Fibroblast of lung (primary cell): ENCODE measurements around the gene CYTH4.

ENCODE experiments used
- EZH2 ChIP-seq: IDR thresholded peaks from 2 replicates; pipeline ENCODE4 v1.5.1; 2012; ENCODE audit warnings: low read length, control low read depth, mild to moderate bottlenecking; ENCODE audit errors: missing control alignments
- TF ChIP-seq, protein P1 (sequence below), 2 donors: IDR thresholded peaks in 1 of 2; conservative IDR thresholded peaks in 1 of 2; 1 replicate in 1 of 2; 2 replicates in 1 of 2; pipeline ENCODE4 v1.5.1; 2011 to 2012; ENCODE audit warnings: low read length in 2 of 2, control low read depth in 1 of 2, inconsistent platforms in 1 of 2, low read depth in 1 of 2, mild to moderate bottlenecking in 1 of 2

DNA sequence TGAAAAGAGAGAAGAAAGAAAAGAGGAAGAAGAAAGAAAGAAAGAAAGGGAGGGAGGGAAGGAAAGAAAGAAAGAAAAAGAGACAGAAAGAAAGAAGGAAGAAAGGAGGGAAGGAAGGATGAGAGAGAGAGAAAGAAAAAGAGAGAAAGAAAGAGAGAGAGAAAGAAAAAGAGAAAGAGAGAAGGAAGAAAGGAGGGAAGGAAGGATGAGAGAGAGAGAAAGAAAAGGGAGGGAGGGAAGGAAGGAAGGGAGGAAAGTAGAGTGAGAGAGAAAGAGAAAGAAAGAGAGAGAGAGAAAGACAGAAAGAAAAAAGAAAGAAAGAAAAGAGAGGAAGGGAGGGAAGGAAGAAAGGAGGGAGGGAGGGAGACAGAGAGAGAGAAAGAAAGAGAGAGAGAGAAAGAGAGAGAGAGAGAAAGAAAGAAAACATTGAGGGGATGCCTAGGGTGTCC is 26.7 kb upstream of the CYTH4 start:
- TF ChIP-seq, protein P1, sequence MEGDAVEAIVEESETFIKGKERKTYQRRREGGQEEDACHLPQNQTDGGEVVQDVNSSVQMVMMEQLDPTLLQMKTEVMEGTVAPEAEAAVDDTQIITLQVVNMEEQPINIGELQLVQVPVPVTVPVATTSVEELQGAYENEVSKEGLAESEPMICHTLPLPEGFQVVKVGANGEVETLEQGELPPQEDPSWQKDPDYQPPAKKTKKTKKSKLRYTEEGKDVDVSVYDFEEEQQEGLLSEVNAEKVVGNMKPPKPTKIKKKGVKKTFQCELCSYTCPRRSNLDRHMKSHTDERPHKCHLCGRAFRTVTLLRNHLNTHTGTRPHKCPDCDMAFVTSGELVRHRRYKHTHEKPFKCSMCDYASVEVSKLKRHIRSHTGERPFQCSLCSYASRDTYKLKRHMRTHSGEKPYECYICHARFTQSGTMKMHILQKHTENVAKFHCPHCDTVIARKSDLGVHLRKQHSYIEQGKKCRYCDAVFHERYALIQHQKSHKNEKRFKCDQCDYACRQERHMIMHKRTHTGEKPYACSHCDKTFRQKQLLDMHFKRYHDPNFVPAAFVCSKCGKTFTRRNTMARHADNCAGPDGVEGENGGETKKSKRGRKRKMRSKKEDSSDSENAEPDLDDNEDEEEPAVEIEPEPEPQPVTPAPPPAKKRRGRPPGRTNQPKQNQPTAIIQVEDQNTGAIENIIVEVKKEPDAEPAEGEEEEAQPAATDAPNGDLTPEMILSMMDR (conservative IDR thresholded peaks at IDR 0.05 in 1 of 2, IDR thresholded peaks at IDR 0.05 in 1 of 2; ENCODE audit: low read depth in 1 of 2, low read length in 2 of 2), result no peak
- no peak for TF ChIP-seq EZH2
